IPS-NIHi7 (cell line): ENCODE results near the gene NSRP1.
"Not testable (repeated sequence)": the region's sequence is repeated elsewhere in the genome, so short reads cannot be mapped to it uniquely, and the experiment has no call there.

Source experiments
- DNase-seq: peaks from one replicate; pipeline ENCODE4 v3.0.0; 2012; ENCODE audit warnings: mixed read lengths; ENCODE audit errors: extremely low spot score

Gene NSRP1, protein sequence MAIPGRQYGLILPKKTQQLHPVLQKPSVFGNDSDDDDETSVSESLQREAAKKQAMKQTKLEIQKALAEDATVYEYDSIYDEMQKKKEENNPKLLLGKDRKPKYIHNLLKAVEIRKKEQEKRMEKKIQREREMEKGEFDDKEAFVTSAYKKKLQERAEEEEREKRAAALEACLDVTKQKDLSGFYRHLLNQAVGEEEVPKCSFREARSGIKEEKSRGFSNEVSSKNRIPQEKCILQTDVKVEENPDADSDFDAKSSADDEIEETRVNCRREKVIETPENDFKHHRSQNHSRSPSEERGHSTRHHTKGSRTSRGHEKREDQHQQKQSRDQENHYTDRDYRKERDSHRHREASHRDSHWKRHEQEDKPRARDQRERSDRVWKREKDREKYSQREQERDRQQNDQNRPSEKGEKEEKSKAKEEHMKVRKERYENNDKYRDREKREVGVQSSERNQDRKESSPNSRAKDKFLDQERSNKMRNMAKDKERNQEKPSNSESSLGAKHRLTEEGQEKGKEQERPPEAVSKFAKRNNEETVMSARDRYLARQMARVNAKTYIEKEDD

DNA sequence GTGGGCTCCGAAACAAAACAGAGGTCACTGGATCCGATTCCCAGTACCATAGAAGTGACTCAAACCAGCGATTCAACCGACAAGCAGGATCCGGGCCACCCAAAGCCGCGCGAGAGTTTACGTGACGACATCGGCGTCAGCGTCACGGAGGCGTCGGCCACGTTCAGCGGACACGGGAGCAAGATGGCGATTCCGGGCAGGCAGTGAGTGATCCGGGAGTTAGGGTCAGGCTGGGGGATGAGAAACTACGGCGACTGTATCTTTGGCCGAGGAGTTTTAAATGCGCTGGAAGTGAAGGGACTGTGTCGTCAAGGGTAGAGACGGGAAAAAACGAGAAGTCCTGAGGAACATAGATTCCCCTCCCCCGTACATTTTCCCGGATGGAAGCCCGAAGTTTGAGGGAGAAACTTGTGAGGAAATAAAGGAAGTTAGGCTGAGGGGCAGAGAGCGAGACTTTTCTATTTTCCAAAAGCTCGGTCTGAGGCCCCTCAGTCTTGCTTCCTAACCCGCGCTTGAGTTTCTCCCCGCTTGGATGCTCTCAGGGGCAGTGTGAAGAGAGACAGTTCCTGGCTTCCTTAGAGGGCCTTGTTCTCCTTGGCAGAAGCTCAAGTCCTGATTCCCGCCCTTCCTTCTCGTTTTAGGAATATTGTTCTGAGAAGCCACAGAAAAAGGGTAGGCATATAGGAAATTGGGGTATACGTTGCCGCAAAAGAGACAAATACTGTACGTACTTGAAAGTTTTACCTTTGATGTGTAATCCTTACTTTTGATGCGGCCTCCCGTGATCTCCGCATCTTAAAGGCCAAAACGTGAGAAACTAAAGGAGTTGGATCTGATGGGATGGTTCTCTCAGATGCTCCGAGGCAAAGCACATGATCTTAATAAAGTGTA is at the start of gene NSRP1:
NSRP1 (plus strand) TSS at position 156 of the 891 bp plus-strand sequence; CDS start at position 184, 28 bp downstream.
- peak; percentile 95 for DNase-seq

DNA sequence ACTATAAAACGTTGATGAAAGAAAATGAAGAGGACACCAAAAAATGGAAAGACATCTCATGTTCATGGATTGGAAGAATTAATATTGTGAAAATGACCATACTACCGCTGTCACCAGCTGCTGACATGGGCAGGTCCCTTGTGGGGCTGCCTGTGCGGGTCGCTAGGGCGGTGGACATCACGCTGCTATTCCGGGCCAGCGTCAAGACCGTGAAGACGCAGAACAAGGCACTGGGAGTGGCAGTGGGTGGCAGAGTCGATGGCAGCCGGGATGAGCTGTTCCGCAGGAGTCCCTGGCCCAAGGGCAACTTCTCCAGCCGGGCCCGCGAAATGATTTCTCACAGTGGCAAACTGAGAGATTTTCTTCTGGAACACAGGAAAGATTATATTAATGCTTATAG is 48.2 kb upstream of the NSRP1 start:
- DNase-seq = no peak

DNA sequence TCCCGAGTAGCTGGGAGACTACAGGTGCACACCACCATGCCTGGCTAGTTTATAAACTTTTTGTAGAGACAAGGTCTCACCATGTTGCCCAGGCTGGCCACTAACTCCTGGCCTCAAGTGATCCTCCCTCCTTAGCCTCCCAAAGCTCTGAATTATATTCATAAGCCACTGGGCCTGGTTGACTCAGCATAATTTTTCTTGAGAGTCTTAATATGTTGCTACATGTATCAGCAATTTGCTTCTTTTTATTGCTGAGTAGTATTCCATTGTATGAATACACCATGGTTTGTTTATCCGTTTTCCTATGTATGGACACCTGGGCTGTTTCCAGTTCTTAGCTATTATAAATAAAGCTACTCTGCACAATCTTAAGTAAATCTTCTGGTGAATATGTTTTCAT is 42.4 kb upstream of the NSRP1 start:
- DNase-seq = no peak

DNA sequence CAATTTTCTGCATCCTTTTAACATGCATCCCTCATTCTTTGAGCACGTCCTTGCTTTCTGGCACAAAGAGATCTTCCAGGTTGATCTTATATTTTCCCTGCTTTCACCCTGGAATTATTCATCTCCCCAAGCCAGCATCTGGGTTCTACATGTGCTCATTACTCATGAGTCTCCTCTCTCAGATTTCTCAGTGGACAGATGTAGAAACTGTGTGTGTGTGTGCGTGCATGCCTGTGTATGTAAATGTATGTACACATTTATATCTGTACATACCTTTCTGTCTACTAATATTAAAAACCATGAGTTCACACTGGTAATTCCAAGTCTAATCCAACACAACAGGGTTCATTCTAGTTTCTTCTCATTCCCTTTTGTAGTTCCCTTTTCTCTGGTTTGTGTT is 41.9 kb upstream of the NSRP1 start:
- DNase-seq = no peak

DNA sequence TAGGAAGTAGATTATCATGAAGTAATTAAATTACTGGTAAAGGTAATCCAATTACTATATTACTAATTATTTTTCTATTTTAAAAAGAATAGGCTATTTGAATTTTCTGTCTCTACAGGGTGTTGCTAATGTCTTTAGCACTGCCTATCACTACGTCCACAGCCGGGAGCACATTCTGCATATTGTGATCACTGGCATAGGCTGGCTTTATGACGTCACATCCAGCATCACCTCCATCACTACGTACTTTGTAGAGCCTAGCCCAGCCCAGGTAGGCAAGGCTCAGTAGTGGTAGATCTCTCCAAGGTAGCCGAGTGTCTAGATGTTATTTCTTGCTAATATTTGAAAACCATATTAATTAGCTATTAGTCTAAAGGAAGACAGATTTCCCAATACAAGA is 33.8 kb upstream of the NSRP1 start:
- DNase-seq = no peak

DNA sequence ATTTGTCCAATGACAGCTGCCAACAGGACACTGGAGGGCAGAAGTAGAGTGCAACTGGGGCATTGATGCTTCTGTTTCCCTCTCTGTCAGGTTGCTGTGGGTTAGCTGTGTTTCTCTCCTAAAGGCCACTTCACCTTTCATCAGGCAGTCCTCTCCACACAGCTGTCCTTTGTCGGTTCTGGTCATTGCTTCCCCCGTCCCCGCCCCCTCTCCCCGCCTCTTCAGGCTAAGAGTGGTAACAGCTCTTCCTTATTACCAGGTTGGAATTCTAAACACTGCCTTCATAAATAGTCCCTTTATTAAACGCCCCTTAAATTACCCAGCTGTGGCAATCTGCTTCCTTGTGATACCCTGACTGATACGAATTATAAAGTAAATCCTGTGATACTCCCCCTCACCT is 31.8 kb upstream of the NSRP1 start:
- no peak for DNase-seq

DNA sequence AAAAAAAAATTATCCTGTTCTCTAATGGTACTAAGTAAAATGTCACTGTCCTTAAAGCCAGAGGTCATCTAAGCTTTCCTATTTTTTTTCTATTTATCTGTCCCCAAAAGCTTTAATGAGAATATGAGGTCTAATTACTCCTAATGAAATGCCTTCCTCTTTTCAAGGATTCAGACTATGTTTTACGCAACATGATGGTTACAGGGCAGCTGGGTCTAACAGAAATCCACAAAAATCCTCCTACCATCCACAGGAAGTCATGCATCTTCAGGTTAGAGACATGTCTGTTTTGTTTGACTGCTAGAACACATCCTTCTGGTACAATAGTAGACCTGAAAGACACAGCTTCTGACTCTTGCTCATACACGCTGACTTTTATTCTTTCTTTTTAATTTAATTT is 29.7 kb upstream of the NSRP1 start:
- no peak for DNase-seq

DNA sequence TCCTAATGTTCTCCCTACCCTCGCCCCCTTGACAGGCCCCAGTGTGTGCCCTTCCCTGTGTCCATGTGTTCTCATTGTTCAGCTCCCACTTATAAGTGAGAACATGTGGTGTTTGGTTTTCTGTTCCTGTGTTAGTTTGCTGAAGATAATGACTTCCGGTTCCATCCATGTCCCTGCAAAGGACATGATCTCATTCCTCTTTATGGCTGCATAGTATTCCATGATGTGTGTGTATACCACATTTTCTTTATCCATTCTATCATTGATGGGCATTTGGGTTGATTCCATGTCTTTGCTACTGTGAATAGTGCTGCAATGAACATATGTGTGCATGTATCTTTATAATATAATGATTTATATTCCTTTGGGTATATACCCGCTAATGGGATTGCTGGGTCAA is 29.2 kb upstream of the NSRP1 start:
- DNase-seq = not testable (repeated sequence)

DNA sequence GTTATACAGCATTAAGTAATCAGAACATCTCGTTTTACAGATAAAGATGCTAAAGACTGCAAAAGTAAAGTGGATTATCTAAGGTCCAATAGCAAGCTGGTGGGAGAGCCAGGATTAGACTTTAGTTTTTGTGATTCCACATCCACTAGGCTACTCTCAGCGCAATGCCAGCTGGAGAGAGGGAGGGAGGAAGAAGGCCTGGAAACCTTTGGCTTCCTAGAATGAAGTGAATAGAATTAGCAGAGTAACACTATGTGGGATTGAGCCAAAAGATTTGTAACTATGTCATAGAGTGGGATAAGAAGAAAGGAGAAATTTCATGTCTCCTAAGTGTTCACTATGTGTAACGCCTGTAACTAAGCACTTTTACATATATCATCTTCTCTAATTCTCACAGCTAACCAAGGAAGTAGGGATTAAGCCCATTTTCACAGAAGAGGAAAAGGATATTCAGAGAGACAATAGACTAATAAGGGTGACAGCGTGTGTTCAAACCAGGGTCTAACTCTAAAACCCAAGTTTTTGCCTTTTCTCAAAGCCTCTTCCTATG is 25.4 kb upstream of the NSRP1 start:
- DNase-seq = no peak

DNA sequence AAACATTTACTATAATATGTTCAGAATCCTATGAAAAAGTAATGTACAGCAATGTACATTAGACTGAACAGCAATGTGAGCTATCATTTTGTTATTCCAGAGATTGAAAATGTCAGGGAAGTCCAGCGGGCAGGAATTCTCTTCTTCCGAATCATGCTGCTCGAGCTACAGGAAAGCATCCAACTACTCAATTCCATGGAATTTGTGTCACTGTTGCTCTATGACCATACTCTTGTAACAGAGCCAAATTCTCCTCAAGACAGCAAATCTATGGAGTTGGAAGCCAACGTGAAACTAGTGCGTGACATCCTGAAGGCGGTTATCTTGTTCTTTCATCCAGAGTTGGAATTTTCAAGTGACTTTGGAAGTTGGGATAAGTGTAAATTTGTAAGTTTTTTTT is 24.8 kb upstream of the NSRP1 start:
- DNase-seq = no peak

DNA sequence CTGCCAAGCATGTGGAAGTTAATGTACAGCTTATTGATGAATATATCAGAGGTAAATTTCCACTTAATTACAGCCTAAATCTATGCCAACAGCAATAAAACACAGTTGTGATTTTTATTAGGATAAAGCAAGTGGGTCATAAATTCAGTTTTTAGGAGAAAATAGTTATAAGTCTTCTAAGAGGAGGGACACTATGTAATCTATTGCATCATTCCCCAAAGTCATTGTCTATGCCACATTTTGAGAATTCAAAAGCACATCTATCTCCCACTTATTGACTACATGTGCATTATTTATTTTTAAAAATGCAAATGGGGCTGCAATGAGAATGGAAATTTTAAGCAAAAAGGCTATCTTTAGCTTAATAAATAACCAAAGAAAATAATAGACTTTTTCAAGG is 23.7 kb upstream of the NSRP1 start:
- no peak for DNase-seq

DNA sequence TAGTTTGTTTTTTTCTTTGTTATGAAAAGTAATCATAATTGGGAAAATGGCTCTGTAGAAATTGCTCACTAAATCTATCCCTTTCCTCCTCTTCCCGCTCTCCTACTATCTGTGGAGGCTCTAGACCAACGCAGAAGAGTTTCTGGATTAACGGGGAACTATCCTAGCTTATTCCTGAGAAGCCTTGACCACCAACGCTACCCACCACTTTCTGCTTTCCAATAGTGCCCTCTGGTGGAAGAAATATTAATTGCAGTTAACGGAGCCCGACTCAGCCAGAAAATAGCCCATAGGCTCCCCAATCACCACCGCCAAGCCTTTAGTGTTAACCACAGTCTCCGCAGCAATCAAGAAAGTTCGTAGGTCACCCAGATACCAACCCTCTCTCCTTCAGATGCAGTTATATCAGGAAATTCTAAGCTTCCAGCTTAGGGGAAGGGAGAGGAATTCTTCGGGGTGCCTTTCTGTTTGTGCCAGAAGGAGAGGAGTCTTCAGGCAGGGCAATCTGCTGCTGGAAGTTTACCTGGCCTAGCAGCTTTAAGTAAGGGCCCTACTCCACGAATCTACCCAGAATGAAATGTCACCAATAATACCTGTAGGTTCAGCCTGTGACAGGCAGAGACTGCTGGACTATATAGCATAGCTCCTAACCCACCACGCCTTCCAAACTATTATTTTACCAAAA is 23.0 kb upstream of the NSRP1 start:
- peak; percentile 91 for DNase-seq

DNA sequence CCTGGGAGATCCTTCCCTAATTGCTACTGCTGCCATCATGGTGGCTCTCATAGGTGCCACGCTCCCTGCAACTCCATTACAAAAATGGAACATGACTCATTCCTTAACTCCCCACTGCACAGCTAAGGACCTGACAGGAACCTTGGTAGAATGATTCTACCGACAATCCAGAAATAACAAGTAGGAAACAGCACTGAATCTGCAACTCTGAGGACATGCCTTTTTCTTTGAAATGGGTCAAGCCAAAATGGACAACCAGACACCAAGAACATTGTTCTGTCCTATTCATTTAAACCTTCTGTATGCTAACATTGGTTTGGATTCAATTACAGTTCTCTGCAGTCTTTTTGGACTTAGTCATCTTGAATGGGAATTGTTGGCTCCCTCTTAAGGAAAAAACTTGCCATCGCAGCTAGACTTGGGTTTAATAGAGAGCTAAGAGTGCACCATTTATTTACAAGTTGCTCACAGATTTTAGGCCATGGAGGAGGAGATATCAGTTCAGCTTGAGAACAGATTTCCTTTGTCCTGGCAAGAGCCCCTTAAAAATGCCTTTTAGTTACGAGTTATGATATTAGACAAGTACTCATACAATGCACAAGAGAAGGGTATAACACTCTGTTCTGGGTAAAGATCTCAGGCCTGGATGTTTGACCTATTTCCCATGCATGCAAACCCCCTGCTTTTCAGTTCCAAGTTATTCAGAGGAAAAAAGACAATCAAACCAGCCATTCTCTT is 20.9 kb upstream of the NSRP1 start:
- peak; percentile 52 for DNase-seq

DNA sequence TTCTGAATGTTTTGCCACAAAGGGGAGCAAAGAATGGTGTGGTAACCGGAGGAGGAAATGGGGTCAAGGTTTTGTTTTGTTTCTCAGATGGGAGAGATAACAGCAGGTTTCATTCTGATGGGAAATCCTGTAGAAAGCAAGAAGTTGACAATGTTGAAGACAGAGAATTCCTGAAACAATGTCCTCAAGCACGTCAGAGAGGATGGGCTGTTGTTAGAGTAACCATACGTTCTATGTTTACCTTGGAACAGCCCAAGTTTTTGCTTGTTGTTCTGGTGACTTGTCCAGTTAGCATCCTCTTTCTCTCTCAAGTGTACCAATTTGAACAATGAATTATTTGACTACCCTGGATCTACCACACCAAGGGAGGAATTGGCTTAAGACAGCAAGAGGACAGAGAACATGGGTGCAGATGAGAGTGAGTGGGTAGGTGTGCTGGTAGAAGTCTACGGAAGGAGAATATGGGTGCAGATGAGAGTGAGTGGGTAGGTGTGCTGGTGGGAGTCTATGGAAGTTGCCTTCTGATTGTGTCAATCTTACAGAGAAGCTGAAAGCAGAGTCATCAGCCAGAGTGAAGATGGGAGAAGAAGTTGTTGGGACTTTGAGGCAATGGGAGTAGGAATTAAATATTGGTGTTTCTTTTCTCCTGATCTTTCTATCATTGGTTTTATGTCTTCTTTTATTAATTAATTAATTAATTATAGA is 14.8 kb upstream of the NSRP1 start:
- DNase-seq = no peak

DNA sequence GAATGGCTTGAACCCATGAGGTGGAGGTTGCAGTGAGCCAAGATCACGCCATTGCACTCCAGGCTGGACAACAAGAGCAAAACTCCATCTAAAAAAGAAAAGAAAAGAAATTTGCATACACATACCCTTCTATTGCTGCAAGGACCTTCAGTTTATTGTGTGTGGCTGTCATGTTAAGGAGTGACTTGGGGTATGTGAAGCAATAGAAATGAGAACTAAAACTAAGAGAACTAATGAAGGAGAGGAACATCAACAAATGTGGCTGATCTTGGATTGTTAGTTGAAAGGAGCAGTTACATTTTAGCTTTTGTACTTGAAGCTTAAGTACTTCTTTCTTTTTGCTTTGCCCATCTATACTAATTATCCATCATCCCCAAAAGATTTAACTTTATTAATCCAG is 12.7 kb upstream of the NSRP1 start:
- no peak for DNase-seq

DNA sequence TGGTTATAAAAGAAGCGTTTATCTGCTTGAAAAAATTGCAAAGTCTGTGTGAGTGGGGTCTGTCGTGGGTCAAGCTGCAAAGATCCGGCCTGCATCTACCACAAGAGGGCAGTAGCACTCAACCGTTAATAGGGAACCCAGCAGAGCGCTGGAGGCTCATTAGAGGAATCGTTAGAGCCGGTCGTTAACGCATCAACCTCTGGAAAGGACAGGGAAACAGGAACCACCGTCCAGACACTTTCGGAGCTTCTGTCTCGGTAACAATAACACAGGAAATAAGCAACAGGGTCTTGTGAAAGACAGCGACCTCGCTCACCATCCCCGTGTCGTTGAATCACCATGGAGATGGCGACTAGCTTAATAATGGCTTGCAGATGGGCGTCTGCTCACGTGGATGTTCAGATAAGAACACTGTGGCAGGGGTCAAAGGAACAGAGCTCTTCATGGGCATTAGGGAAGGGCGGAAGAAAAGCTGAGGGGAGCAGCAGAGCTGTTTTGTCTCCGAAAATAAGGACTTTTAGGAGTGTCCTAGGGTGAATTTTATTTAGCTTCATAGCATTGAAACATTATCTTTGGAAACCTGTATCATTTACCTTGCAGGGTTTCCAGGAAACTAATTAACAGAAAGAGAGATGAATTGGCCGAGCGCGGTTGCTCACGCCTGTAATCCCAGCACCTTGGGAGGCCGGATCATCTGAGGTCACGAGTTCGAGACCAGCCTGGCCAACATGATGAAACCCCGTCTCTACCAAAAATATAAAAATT is 11.9 kb upstream of the NSRP1 start:
- DNase-seq = peak; percentile 81

DNA sequence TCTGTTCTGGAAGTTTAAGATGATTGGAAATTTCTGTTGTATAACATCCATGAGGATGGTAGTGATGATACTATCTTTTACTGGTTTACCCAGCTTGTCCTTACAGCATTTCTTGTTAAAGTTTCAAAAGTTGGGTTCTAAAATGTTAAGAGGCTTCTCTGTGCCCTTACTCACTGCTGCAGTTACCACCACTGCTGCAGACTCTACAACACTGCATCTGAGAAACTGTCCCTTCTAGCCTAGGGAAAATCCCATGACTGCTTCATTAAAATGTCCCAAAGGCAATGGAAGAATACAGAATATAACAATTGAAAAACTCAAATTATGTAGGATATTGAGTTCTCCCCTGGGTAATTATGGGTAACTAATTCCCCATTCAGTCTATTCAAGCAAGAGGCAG is 3.8 kb upstream of the NSRP1 start:
- DNase-seq = no peak

DNA sequence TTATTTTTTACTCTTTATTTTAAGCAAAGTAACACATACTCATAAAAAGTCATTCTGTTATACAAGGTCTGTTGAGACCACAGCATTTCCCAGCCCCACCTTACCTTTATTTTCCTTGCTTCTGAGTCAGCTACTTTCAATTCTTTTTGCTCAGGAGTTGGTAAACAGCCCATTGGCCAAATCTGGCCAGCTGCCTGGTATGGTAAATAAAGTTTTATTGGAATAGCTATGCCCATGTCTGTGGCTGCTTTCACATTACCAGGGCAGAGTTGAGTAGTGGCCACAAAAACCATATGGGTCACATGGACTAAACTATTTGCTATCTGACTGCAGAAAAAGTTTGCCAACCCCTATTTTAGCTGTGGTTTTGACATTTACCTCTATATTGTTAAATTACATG is 3.4 kb upstream of the NSRP1 start:
- no peak for DNase-seq

DNA sequence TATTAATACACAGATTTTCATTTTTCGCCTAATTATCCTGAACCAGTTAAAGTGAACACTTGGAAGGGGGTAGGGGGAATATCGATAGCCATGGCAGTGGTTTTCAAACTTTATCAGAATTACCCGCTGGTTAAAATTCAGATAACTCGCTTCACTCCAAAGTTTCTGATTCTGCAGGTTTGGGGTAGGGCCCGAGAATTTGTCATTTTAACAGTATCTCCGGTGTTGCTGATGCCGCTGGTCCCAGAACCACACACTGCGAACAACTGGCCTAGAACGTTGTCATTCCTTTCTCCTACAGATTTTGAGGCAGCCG is 313 bp upstream of the NSRP1 start:
- no peak for DNase-seq

DNA sequence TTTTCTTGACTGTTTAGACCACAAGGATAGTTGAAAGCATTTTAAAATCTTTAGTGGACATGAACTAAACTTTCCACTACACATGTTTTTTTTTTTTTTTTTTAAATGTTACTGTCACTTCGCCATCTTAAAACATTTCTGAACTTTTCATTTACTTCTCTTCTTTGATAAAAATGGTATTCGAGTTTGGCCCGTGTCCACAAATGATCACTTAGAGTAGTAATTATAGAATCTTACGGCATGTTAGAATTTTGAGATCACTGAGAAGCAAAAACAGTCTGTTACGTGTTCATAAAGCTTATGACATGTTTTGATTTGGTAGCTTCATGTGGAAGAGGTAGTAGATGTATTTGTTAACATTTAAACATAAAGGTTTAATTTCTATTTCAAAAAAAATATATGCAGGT is 1.1 kb downstream of the NSRP1 start:
- no peak for DNase-seq
